ENCODE measurements around the gene DKC1.

The DKC1 gene

GRCh38 chrX:154717824-154718223 is 44.8 kb upstream of the DKC1 start:
- no peaks in the 10 kb centered on the region for H3K9me3 ChIP-seq (ENCODE audit: control insufficient read depth, insufficient read depth, low read length)
- no peaks in the 10 kb centered on the region for H4K20me1 ChIP-seq (ENCODE audit: control insufficient read depth, insufficient read depth, low read depth, low read length)
- no peaks in the 10 kb centered on the region for H3K27me3 ChIP-seq (ENCODE audit: control insufficient read depth, low read length)
- H3K36me3 ChIP-seq (ENCODE audit: control insufficient read depth, low read length) = no peaks in the 10 kb centered on the region
- peak overlapping the region; percentile 12; the same call in 1 of the 2 replicates for H3K4me3 ChIP-seq (ENCODE audit: low read length)
- H3F3A ChIP-seq (ENCODE audit: control insufficient read depth, insufficient read depth) = no peaks in the 10 kb centered on the region
- no peak overlapping the region for H3K27ac ChIP-seq (ENCODE audit: low read depth, low read length)
- peaks cover 29% of the 10 kb centered on the region for H3K4me1 ChIP-seq (ENCODE audit: control insufficient read depth, low read length)
- TF ChIP-seq CTCF (IDR thresholded peaks at IDR 0.05; ENCODE audit: low read depth, low read length, poor library complexity, severe bottlenecking) (no peak), EZH2phosphoT487 (IDR thresholded peaks at IDR 0.05; ENCODE audit: borderline replicate concordance, low read length) (no peak)
- H3K79me2 ChIP-seq (ENCODE audit: control insufficient read depth, low read length) = no peaks in the 10 kb centered on the region
- peak overlapping the region; percentile 42 for H3K4me2 ChIP-seq (ENCODE audit: low read length)
- H3K9me2 ChIP-seq (replicated peaks; ENCODE audit: control insufficient read depth, low read length) = no peaks in the 10 kb centered on the region

DNA sequence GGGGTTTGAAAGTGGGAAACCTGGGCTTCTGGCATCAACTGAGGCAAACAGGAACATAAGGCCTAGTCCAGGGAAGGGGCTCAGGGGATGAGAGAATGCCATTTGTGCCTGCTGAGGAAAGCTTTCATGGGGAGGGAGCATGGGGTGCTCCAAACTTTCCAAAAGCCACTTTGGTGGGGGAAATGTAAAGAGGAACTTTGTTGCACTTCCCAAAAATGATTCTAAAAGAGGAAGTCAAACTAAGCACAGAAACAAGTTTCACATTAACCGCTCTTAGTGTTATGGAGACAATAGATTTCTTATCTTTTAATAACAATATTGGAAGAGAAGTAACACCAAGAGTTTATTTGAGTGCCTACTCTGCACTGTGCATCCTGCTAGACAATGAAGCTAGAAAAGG is 44.0 kb upstream of the DKC1 start:
- Histone ChIP-seq H3K4me2 (ENCODE audit: low read length) (peak overlapping the region; percentile 42), H3K9me2 (replicated peaks; ENCODE audit: control insufficient read depth, low read length) (no peaks in the 10 kb centered on the region)

DNA sequence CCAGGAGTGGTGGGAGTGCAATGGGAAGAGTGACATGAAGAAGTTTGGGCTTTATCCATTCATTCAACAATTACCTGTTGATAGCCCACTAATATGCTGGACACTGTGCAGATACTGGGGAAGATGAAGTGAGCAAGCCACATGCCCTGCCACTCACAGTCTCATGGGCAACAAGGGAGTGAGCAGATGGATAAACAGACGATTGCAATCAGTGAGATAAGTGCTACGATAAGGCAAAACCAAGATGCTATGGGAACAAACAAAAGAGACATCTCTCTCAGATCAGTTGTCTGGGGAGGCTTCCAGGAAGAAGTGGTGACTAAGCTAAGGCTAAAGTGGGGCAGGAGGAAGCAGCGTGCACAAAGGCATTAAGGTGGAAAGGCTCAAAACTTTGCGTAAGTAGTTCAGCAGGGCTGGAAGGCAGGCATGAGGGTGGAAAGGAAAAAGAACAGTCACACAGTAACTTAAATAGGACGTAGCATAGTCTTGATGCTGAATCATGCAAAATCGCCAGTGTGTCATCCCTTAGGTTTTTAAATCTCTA is 43.5 kb upstream of the DKC1 start:
- Histone ChIP-seq H3K9me3 (ENCODE audit: control insufficient read depth, insufficient read depth, low read length) (no peaks in the 10 kb centered on the region), H3K27ac (ENCODE audit: low read depth, low read length) (no peak overlapping the region), H4K20me1 (ENCODE audit: control insufficient read depth, insufficient read depth, low read depth, low read length) (no peaks in the 10 kb centered on the region), H3K4me2 (ENCODE audit: low read length) (peak overlapping the region; percentile 42), H3K79me2 (ENCODE audit: control insufficient read depth, low read length) (no peaks in the 10 kb centered on the region), H3F3A (ENCODE audit: control insufficient read depth, insufficient read depth) (no peaks in the 10 kb centered on the region), H3K4me1 (ENCODE audit: control insufficient read depth, low read length) (peaks cover 29% of the 10 kb centered on the region), H3K4me3 (ENCODE audit: low read length) (peak overlapping the region; percentile 12; the same call in 1 of the 2 replicates), H3K9me2 (replicated peaks; ENCODE audit: control insufficient read depth, low read length) (no peaks in the 10 kb centered on the region), H3K27me3 (ENCODE audit: control insufficient read depth, low read length) (no peaks in the 10 kb centered on the region), H3K36me3 (ENCODE audit: control insufficient read depth, low read length) (no peaks in the 10 kb centered on the region)
- TF ChIP-seq CTCF (IDR thresholded peaks at IDR 0.05; ENCODE audit: low read depth, low read length, poor library complexity, severe bottlenecking) (no peak), EZH2phosphoT487 (IDR thresholded peaks at IDR 0.05; ENCODE audit: borderline replicate concordance, low read length) (no peak)

More for the DNA sequence above, 44.0 kb upstream of the DKC1 start:
- Histone ChIP-seq H3K36me3 (ENCODE audit: control insufficient read depth, low read length) (no peaks in the 10 kb centered on the region), H3K79me2 (ENCODE audit: control insufficient read depth, low read length) (no peaks in the 10 kb centered on the region), H3K27me3 (ENCODE audit: control insufficient read depth, low read length) (no peaks in the 10 kb centered on the region), H3K4me3 (ENCODE audit: low read length) (peak overlapping the region; percentile 12; the same call in 1 of the 2 replicates), H3K9me3 (ENCODE audit: control insufficient read depth, insufficient read depth, low read length) (no peaks in the 10 kb centered on the region), H3K4me1 (ENCODE audit: control insufficient read depth, low read length) (peaks cover 29% of the 10 kb centered on the region), H3F3A (ENCODE audit: control insufficient read depth, insufficient read depth) (no peaks in the 10 kb centered on the region), H4K20me1 (ENCODE audit: control insufficient read depth, insufficient read depth, low read depth, low read length) (no peaks in the 10 kb centered on the region), H3K27ac (ENCODE audit: low read depth, low read length) (peak overlapping the region; percentile 4; the same call in 1 of the 2 replicates)
- TF ChIP-seq EZH2phosphoT487 (IDR thresholded peaks at IDR 0.05; ENCODE audit: borderline replicate concordance, low read length) = no peak
- TF ChIP-seq CTCF (IDR thresholded peaks at IDR 0.05; ENCODE audit: low read depth, low read length, poor library complexity, severe bottlenecking) = no peak
